ENCODE data around the gene KMT2C. TPM values are rescaled to one million over a fixed set of nuclear protein-coding genes. Genes with fewer than 3 reads are reported as not detected.

Gene KMT2C
- total and polyA plus RNA-seq, 4 donors = 6.3 to 35.3 (median 19.3) TPM

GRCh38 chr7:152162287-152162686, 273.5 kb downstream of the KMT2C start:
- no peak overlapping the region for H3K27ac ChIP-seq (ENCODE audit: low read depth in 1 of 2, low read length in 2 of 2)
- DNase-seq (ENCODE audit: low spot score) = no peak
- H3K9me3 ChIP-seq (ENCODE audit: control insufficient read depth in 4 of 4, low read length in 3 of 4) = no peaks in the 10 kb centered on the region
- no peaks in the 10 kb centered on the region for H3K4me1 ChIP-seq (ENCODE audit: control insufficient read depth in 4 of 4, insufficient read depth in 4 of 4, low read length in 3 of 4)
- 83% methylated on average over 6 of the region's 6 CpGs for WGBS
- H3K9ac ChIP-seq (ENCODE audit: low read depth in 1 of 2, low read length in 2 of 2) = no peak overlapping the region
- no peaks in the 10 kb centered on the region for H3K27me3 ChIP-seq (ENCODE audit: control insufficient read depth in 4 of 4, insufficient read depth in 4 of 4, low read length in 3 of 4)
- no peak for TF ChIP-seq RXRA (IDR thresholded peaks at IDR 0.05)
- TF ChIP-seq REST (IDR thresholded peaks at IDR 0.05) = no peak
- no peak for TF ChIP-seq YY1 (IDR thresholded peaks at IDR 0.05)
- no peak for TF ChIP-seq CTCF (IDR thresholded peaks at IDR 0.05; ENCODE audit: low read depth, low read length, missing input control)
- TF ChIP-seq MAX (IDR thresholded peaks at IDR 0.05) = no peak
- no peak for TF ChIP-seq TAF1 (conservative IDR thresholded peaks at IDR 0.05)
- no peak for TF ChIP-seq GABPA (IDR thresholded peaks at IDR 0.05 in 1 of 2, conservative IDR thresholded peaks at IDR 0.05 in 1 of 2)
- no peak for TF ChIP-seq HNF4A (conservative IDR thresholded peaks at IDR 0.05)
- TF ChIP-seq JUND (IDR thresholded peaks at IDR 0.05) = no peak
- no peak for TF ChIP-seq SP1 (IDR thresholded peaks at IDR 0.05)
- TF ChIP-seq RAD21 (IDR thresholded peaks at IDR 0.05) = no peak
- TF ChIP-seq HNF4G (IDR thresholded peaks at IDR 0.05) = no peak
- no peak for TF ChIP-seq ZBTB33 (IDR thresholded peaks at IDR 0.05)
- TF ChIP-seq EGR1 (IDR thresholded peaks at IDR 0.05; ENCODE audit: low read depth in 2 of 2) = no peak
- TF ChIP-seq FOXA1 (IDR thresholded peaks at IDR 0.05) = no peak
- TF ChIP-seq NR2F2 (IDR thresholded peaks at IDR 0.05) = no peak
- TF ChIP-seq ATF3 (IDR thresholded peaks at IDR 0.05) = no peak
- no peak for TF ChIP-seq FOXA2 (IDR thresholded peaks at IDR 0.05)
- peaks cover 11 to 68% (median 54%) of the 10 kb centered on the region in 4 donors for H3K36me3 ChIP-seq (ENCODE audit: control insufficient read depth in 4 of 4, insufficient read depth in 3 of 4, low read depth in 1 of 4, low read length in 3 of 4)
- H3K4me3 ChIP-seq (ENCODE audit: low read depth in 1 of 3, low read length in 3 of 3) = no peak overlapping the region

Measured in liver (tissue), 9 donors.